GM18517 (cell line): Measurements from ENCODE around the gene LMAN1L.

Source experiments
- ATAC-seq: cut with Tn5 transposase; IDR thresholded peaks from one replicate; pipeline ENCODE4 v1.9.1; 2021; ENCODE audit warnings: mild to moderate bottlenecking, moderate library complexity; ENCODE audit not compliant: unreplicated experiment

The LMAN1L gene

GRCh38 chr15:74809956-74810355 lies 2.7 kb upstream of the LMAN1L start:
- no peak for ATAC-seq

- ATAC-seq = no peak
These were observed 2.7 kb downstream of the LMAN1L start for GRCh38 chr15:74815121-74815934.

GRCh38 chr15:74815961-74816360 lies 3.3 kb downstream of the LMAN1L start:
- ATAC-seq = no peak

DNA sequence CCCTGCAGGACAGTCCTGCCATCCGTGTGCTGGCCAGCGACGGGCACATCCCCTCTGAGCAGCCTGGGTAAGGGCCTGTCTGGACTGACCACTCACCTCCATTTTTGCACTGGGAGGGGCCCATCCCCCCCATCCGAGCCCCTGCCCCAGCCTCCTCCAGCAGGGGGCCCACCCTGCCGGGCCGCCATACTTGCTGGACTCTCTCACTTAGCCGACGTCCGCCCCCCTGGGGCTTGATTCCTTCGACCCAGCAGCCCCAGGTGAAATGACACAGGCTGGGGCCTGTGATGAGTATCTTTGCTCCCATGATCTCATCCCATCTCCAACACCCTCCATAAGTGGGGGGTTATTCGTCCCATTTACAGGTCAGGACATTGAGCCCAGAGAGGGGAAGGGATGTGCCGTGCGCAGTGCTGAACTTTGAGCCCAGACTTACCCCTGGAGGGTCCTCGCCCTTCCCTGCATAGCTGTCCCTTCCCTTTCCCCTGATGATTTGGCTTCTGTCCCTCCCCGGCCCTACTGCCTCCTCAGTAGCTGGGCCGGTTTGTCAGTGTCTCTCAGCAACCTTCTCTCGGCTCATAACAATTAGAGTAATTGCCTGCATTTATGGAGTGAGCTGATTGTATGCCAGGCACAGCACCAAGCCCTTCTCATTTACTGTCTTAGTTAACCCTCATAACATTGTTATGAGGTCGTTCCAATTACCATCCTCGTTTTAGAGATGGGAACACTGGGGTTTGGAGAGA lies 4.2 kb downstream of the LMAN1L start:
- ATAC-seq = no peak

- no peak for ATAC-seq
These were observed 4.7 kb downstream of the LMAN1L start for GRCh38 chr15:74817370-74817737.

GRCh38 chr15:74820056-74820455 lies 7.4 kb downstream of the LMAN1L start:
- no peak for ATAC-seq

DNA sequence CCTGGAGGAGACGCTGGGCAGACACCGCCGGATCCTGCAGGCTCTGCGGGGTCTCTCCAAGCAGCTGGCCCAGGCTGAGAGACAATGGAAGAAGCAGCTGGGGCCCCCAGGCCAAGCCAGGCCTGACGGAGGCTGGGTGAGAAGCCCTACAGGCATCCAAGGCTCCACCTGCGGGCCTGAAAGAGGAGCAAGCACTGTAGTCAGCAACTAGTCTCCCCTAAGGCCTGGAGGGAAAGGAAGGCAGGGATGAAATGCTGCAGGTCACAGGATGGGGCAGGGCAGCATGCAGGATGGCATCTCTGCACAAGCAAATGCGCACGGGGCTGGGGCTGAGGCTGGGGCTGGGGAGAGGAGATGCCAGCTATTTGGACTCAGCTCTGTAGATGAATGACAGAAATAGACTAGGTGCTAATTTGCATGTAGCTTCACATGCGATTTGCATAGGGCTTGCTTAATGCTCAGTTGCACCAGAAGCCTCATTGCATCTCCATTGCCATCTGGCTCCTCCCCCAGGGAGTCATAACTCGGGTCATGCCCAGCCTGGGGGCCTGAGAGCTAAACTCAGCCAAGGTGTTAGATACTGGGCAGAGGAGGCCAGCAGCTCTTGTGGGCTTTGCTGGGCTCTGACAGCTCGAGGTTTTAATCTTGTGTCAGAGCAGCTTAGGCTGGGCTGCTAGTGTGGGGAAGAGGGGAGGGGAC lies 8.6 kb downstream of the LMAN1L start:
- ATAC-seq = peak; percentile 70

DNA sequence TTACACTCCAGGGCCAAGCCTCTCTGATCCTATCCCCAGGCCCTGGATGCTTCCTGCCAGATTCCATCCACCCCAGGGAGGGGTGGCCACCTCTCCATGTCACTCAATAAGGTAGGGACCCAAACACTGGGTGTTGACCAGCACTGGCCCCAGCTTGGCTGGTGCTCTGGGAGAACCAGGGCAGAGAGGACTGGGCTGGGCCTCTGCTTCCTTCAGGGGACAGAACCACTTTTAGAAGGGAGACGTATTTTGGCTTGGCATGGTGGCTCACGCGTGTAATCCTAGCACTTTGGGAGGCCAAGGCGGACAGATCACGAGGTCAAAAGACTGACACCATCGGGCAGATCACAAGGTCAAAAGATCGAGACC lies 9.1 kb downstream of the LMAN1L start:
- ATAC-seq = no peak

- ATAC-seq = no peak
These were observed 9.6 kb downstream of the LMAN1L start for GRCh38 chr15:74822233-74822632.

DNA sequence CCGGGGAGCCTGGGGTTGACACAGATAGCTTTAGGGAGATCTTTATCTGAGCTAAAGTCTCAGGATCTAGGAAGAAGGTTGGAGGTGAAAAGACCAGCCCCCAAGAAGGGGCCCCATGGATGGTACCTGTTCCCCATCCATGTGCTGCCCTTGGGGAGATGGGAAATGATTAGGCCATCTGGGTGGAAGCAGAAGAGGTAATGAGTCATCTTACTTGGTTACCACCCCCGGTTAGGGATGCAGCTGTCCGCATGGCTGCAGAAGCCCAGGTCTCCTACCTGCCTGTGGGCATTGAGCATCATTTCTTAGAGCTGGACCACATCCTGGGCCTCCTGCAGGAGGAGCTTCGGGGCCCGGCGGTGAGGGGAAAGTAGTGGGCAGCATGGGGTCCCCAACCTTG lies 10.7 kb downstream of the LMAN1L start:
- ATAC-seq = no peak

DNA sequence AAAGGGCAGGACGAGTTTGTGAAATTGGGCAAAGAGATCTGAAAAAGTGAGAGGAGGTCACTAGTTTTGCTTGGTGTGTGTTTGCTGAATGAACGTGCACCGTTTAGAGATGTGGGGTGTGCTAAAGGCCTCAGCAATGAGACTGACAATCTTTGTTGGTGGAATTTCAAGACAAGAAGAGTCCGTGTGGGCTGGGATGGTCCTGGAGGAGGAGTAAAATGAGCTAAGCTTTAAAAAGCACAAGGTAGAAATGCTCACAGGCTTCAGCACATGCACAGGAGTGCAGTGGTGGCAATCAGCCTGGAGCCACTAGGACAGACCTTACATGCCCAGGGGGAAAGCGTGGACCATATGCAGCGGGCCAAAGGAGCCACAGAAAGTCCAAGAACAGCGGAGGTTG lies 12.3 kb downstream of the LMAN1L start:
- ATAC-seq = no peak

DNA sequence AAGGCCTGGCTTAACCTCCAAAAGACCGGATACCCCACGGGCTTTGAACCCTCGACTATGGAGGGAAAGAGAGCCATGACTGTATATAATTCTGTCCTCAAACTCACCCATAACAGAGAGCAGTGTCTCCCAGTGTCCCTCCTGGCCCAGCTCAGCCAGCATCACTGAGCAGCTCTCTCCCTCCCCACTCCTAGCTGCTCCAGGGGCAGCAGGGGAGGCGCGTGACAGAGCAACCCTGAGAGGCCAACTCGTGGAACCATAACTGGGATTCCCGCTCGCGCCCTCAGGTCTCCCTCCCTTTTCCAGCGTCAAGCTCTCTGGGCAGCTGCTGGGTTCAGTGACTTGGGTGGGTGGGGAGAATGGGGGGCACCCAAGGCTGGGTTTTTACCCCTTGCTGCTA lies 13.2 kb downstream of the LMAN1L start:
- ATAC-seq = no peak

DNA sequence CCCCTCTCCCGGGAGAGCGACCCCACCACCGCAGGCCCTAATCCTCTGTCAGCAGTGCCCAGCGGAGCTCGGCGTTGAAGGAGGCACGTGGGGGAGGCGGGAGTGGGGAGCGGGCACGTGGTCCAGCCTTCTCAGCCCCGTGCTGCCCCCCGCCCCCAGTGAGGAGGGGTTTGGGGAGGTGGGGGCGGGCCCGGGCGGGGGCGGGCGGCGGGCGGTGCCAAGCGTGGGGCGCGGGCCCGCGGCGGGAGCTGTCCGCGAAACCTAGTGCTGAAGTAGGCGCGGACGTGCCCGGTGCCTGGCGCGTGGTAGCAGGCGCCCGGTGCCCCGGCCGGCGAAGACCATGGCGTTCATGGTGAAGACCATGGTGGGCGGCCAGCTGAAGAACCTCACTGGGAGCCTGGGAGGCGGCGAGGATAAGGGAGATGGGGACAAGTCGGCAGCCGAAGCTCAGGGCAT lies 13.8 kb downstream of the LMAN1L start, which contains the start of gene CPLX3:
CPLX3 (plus strand) TSS at position 264 of the 456 bp plus-strand sequence; CDS start at position 341, 77 bp downstream.
- no peak for ATAC-seq

DNA sequence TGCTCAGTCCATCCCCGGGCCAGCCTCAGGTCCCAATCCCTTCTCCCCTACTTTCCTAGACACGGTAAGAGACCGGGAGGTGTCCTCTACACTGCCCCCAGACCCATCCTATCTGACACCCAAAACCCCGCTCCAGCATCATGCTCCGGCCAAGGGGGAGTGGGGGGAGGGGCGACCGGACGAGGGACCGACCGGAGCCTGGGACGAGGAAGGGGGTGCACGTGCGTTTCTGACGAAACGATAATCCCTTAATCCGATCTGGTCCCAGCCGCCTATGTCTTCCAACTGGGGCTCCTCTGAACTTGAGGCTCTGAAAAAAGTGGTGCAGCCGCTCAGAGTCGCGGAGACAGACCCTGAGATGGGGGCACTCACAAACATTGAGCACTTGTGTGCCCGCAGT lies 14.3 kb downstream of the LMAN1L start:
- no peak for ATAC-seq

DNA sequence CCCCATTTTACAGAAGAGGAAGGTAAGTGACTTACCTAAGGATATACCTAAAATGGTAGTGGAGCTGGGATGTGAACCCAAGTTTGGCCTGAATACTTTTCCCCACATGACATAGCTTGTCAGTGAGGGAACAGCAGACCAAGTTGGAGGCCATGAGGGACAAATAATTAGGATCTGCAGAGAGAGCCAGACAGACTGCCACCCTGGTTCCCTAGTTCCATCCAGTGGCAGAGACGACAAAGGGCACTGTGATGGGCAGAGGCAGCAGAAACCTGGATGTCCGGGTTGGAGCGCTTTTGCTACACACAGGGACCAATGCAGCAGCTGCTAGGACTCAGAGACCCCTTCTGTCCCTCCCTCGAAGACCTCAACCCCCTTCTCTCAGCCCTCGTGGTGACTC lies 15.0 kb downstream of the LMAN1L start:
- no peak for ATAC-seq

DNA sequence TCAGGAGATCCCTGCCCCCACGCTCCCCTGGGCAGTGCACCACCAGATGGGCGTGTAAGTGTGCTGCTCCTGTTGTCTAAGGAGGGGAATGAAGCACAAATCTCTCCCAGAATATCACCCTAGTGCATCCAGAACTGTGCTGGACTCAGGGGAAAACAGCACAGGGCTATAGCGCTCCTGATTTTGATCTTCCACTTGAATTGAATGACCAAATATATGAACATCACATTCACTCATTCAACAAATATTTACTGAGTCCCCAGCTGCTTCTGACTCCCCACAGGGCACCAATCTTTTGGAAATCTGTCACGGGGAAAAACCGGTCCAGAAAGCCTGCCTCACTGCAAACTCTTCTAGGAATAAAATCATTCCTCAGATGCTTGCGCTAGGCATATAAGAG lies 16.2 kb downstream of the LMAN1L start:
- ATAC-seq = no peak

- ATAC-seq = no peak
These were observed 16.9 kb downstream of the LMAN1L start for GRCh38 chr15:74829486-74829885.

- no peak for ATAC-seq
These were observed 17.4 kb downstream of the LMAN1L start for GRCh38 chr15:74829991-74830390.

- ATAC-seq = no peak
These were observed 18.2 kb downstream of the LMAN1L start for GRCh38 chr15:74830868-74831267.

DNA sequence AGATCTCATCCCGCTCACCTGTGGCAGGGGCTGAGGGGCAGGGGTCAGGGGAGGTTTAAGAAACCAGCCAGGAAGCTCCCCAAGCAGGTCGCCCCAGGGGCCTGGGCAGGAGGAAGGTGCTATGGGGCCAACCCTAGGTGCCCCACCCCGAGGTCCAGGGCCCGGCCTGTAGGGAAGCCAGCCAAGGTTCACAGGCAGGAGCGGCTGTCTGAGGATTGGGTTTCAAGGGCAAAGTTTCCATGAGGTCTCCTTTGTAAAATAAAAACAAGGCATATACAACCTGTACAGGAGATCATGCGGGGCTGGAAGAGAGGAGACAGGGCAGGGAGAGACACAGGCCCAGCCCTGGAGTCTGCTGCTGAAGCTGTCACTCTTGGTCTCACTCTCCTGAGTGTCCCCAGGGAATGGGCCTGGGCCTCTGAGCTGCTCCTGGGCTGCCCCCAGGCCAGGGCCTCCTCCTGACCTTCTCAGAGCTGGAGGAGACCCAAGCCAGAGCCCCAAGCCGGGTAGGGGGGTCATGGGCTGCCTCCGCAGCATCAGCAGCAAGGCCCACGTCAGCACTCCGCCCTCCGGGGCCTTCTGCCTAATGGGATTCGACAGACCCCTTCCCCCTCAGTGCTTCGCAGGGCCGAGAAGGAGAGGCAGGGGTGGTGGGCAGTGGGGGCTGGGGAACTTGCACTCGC lies 19.3 kb downstream of the LMAN1L start:
- ATAC-seq = no peak

DNA sequence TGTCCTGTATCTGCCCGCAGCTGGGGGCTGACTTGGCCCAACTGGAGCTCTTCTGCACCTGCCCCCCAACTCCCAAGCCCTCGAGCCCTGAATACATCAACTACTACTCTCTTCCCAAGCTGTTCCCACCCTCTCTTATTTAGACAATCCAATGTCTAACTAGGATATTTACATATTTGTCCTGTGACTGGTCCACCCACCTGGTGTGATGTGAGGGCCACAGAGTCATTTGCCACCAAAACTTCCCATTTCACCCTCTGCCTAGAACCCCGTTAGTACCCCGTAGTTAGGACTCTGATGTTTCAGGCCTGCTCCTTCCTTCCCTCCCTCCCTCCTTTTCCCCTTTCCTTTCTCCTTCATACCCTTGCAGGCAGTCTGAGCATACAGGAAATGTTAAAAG lies 20.2 kb downstream of the LMAN1L start:
- no peak for ATAC-seq
